Retina (tissue), 1 donor: Measurements from ENCODE around the gene CACUL1.

Experiments used
- DNase-seq: peaks from one replicate; pipeline ENCODE4 v3.0.0-alpha.2; 2016

Gene CACUL1

DNA sequence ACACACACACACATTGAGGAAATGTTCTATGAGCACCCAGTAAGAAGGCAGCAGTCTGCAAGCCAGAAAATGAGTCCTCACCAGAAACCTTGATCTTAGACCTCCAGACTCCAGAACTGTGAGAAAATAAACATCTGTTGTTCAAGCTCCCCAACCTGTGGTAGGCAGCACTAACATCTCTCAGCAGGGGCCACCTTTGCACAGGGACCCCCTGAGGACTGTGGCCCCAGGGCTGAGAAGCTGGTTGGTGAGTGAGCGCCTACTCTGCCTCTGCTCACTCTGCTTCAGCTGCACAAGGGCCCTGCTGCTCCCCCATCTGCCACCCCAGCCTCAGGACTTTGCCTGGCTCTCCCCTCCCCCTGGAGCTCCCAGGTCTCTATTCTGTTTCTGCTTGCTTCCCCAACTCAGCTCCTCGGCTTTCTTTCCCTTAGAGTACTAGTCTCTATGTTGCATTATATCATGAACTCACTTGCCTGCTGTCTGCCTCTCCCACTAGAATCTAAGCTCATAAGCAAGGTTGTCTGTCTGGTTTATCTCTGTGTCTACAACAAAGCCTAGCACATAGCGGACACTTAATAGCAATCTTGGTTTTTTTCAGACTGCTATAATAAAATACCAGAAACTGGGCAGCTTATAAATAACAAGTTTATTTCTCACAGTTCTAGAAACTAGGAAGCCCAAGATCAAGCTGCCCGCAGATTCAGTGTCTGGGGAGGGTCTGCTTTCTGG is 118.9 kb downstream of the CACUL1 start:
- DNase-seq, result no peak

DNA sequence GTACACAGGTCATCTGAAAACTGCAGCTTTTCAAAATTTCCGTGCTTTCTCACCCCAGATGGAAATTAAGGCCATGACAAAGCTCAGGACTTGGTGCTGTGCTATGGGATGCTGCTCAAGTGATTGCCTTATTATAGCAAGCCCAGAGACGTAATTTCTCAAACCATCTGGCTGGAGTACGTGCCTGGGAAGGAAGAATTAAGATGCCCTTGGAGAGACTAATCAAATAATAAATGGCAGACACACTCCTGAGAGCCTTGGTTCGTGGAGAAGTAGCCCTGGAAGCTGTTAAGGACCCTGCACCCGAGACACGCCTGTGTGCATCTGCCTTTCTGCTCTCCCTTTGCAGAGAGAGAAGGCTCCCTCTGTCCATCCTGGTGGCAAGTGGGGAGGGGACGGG is 121.0 kb downstream of the CACUL1 start:
- DNase-seq, result no peak

DNA sequence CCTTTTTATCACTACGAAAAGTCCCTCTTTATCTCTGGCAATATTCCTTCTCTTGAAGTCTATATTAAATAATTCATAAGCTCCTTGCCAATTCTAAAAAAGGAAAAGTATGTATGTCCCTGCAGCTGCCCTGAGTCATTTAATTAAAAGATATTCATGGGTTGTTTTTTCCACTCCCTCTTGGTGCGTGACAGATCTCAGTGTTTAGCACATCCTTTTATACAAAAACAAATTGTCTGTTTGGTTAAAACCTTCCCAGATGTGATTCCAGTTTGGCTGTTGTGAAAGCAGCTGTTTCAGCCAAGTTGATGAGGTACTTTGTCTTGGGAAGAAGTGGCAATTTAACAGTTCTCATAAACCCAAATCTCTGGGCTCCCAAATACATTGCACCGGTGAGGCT is 125.6 kb downstream of the CACUL1 start:
- DNase-seq, result no peak

DNA sequence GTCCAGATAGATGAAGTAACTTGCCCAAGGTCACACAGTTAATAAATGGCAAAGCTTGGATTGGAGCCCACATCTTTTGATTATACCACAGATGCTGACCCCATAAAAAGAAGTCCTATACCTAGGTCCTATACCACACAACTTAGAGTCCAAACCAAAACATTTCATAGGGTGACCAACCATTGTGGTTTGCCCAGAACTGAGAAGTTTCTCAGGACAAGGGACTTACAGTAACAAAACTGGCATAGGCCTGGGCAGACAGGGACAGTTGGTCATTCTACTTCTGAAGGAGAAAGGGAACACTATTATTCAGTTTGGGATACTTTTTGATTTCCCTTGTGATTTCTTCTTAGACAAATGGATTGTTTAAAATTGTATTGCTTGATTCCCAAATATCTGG is 126.4 kb downstream of the CACUL1 start:
- no peak for DNase-seq

DNA sequence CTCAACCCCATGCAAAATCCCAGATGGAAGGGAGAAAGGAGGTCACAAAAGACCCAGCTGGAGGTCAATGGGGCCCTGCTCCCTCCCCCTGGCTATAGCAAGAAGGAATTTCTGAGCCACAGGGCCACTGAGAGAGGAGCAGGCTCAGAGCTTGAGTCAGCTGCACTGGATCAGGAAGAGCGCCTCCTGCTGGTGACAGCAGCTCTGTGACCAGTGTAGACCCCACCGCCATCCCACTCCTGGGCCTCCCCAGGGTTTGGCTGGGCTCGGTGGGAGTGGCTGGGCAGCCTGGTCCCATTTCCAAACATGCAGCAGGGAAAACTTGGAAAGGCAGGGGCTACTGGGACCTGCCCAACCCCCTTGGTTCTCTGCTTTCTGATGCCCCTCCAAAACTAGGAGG is 127.8 kb downstream of the CACUL1 start:
- DNase-seq, result no peak
